SH-SY5Y (cell line): Measurements from ENCODE around the gene BRPF1.
A peak's percentile ranks its signal among the peaks of the same experiment; 100 is the strongest.

Experiments
- GATA2 ChIP-seq: IDR thresholded peaks from 2 replicates; pipeline ENCODE4 v1.6.1; 2011; ENCODE audit warnings: mild to moderate bottlenecking, low read depth, low read length
- GATA3 ChIP-seq: IDR thresholded peaks from 2 replicates; pipeline ENCODE4 v1.6.1; 2011; ENCODE audit warnings: low read depth, mild to moderate bottlenecking, low read length, moderate library complexity

Gene BRPF1

DNA sequence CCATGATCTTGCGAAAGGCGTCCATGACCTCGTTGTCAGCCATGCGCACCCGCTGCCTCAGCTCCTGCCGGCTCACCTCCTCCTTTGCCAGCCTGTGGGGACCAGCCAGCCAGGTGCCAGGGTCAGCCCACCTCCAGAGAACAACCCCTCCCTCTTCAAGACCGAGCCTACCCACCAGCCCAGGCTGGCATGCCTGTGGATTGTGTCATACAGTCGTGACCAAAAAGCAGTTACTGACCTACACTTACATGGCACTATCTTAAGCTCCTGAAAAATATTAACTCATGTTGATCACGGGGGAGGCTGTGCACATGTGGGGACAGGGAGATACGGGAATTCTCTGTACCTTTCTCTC is 48.9 kb downstream of the BRPF1 start:
- TF ChIP-seq GATA2 (no peak), GATA3 (no peak)

DNA sequence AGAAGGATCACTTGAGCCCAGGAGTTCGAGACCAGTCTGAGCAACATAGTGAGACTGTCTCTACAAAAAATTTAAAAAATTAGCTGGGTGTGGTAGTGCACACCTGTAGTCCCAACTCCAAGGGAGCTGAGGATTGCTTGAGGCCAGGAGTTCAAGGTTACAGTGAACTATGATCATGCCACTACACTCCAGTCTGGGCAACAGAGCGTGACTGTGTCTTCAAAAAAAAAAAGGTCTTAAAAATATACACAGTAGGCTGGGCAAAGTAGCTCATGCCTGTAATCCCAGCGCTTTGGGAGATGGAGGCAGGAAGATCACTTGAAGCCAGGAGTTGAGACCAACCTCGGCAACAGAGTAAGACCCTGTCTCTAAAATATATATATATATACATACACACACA is 49.4 kb downstream of the BRPF1 start:
- TF ChIP-seq GATA3: no peak
- TF ChIP-seq GATA2: no peak

DNA sequence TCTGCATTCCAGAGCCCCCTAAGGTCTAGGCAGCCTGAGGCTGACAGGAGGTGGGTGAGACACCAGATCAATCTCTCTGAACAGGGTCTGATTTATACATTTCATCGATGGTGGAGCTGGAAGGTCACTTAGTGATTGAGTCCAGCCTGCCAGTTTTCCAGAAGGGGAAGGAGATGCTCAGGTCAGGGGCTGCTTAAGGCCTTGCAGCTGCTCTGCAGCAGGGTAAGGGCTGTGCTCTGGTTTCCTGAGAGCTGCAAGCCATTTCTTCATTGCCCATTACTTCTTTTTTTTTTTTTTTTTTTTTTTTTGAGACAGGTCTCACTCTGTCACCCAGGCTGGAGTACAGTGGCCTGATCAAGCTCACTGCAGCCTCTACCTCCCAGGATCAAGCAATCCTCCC is 50.0 kb downstream of the BRPF1 start:
- TF ChIP-seq GATA3: no peak
- no peak for TF ChIP-seq GATA2

DNA sequence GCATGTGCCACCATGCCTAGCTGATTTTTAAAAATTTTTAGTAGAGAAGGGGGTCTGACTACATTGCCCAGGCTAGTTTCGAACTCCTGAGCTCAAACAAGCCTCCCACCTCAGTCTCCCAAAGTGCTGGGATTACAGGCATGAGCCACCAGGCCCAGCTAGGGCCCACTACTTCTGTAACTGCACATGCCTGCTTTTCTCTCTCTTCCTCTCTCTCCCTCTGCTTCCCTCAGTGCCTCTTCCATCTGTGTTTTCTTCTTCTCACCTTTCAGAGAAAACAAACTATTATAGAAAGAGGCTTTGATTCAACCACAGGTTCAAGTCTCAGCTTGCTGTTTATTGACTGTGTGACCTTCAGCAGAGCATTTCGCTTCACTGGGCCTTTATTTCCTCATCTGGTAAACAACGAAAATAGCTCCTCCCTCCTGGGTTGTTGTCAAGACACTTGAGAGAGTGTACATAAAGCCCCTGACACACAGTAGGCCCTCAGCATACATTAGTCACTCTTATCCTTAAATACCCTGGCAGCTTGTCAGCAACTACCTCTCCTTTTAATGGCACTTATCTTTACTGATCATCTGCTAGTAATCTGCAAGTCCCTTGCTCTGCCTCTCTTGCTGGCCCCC is 50.6 kb downstream of the BRPF1 start:
- TF ChIP-seq GATA2 (no peak), GATA3 (no peak)

DNA sequence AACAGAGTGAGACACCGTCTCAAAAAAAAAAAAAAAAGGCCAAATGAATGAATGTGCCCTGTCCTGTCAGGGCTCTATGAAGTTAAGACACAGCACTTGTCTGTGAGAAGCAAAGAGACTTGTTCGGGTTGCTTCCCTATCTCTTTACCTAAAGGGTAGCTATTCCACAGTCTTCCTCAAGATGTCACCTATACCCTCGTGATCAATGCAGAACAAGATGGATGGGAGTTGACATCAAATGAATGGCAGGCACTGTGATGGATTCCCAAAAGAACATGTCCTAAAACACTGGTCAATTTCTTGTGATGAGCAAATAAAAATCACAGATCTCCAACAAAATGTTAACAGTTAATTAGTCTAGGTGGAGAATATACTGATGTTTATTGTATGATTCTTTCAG is 51.2 kb downstream of the BRPF1 start:
- no peak for TF ChIP-seq GATA2
- no peak for TF ChIP-seq GATA3

DNA sequence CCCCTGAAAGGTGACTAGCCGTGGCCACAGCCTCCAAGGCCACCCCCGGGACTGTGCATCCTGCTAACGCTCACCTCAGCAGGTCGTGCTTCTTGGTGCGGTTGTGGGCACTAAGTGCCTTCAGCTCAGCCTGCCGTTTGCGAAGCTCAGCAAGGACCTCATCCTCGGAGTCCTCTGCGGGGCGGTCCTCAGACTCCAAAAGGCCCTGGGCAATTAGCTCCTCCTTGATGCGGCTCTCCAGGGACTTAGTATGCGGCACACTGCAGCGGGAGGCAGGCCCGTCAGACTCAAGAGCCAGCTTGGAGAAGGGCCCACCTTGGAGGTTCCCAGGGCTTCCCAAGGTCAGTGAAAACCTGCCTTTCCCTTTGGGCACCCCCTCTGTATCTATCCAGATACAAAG is 52.4 kb downstream of the BRPF1 start:
- TF ChIP-seq GATA2 (no peak), GATA3 (no peak)

DNA sequence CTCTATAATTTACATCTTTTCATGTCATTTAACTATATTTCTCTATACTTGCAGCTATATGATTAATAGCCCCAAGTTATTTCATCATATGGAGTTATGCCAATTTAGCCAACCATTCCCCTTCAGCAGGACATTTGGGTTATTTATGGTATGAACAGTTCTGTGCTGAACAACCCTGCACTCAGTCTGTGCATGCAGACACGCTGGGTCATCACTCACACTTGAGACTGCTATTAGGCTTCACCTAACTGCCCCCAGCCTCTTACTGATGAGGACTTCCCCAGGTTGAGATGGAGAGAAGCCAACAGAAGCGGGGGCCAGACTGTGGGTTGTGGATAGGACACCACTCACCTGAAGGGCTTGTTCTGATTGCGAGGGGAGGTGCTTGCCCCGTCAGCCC is 53.4 kb downstream of the BRPF1 start:
- TF ChIP-seq GATA3 (no peak), GATA2 (no peak)

DNA sequence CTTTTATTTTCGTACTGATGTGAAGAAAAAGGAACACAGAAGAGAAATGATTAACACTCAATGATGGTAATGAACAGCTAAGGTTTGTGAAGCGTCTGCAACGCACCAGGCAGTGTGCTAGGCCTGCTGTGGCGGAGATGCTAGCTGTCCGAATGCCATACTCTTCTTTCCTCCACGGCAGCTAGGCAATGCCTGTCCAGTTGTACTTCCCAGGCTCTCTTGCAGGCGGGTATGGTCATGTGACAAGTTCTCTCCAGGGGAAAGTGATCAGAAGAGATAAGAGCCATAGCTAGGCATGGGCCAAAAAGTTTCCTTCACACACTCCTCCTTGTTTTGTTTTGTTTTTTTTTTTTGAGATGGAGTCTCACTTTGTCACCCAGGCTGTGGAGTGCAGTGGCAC is 54.1 kb downstream of the BRPF1 start:
- TF ChIP-seq GATA2: peak; percentile 66
- no peak for TF ChIP-seq GATA3

DNA sequence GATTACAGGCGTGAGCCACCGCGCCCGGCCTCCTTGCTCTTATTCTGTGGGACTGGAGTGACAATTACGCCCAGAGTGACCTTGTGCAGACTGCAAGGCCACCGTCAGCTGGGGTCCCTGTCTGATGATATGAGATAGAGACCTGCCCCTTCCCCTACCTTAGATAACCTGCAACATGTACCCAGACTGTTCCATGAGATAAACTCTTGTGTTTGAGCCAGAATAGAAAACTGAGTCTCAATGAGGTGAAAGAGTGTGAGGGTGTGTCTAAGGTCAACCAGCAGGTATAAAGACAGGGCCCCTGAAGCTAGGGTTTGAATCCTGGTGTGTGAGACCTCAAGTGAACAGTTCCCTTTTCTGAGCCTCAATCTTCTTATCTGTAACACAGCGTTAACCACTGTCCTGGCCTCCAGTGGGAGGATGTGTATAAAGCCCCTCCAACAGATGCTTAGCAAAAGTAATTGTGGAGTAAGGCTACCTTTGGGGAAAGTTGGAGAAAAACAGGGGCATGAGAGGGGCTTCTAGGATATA is 54.7 kb downstream of the BRPF1 start:
- TF ChIP-seq GATA3 (no peak), GATA2 (no peak)

DNA sequence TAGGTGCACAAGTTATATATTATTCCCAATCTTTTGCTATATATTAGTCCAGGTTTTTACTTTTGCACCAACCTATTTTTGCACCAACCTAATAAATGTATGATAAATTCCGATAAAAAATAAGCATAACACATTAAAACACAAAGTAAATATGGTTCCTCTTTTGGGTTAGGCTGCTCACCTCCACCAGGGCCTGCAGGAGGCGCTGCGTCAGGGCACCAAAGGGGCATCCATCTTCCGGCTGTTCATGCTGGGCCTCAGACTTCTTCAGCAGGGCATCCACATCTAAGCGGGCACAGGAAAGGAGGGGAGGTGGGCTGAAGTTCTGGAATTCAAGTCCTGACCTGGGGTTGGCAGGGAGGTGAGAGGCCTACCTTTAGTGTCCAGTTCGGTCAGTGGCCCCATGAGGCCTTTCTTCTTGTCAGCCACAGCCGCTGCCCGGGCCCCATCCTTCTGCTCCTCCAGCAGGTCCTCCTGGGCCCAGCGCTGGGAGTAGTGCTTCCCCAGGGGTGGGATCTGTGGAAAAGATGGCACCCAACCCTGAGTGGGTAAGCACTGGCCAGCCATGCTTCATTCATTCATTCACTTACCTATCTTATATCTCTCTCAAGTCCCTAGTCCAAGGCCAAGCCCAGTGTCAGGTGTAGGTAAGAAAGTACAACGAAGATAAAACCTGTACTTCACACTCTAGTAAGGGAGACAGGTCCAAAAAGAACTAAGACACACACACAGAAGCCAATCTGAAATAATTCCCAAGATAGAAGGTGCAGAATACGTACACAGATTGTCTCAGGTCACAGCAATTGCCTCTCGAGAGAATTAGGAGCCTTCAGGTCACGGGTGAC is 55.5 kb downstream of the BRPF1 start:
- TF ChIP-seq GATA2 (no peak), GATA3 (no peak)

DNA sequence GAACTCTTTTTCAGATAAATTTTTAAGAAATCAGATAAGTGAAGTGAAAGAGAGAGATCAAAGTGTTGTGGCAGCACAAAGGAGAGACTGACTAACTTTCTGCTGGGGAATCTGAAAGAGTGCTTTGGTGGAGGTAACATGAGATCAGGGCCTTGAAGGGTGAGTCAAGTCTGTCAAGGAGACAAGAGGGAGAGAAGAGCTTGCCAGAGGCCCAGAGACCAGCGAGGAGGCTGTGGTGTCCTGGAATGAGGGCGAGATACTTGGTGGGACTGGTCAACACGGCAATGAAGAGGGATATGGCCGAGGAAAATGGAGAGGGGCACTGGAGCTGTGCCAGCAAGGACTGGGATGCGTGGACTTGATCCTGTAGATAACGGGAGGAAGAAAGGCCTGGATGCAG is 56.2 kb downstream of the BRPF1 start:
- TF ChIP-seq GATA2 (no peak), GATA3 (no peak)

DNA sequence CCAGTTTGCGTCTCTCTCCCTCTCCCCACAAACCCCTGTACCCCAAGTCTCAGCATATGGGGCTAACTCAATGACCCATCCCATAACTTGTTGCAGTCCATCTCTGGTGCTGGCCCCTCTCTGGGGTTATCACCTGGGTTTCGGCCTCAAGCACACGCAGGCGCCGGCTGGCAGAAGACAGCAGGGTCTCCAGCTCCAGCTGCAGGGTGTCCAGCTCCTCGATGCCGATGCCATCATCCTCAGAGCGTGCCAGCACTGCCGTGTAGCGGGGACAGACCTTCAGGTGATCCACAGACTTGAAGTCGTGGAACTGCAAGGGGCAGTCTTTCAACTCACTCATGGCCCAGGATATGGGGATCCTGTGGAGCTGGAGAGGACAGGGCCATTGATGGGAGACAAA is 59.6 kb downstream of the BRPF1 start:
- TF ChIP-seq GATA2: no peak
- TF ChIP-seq GATA3: no peak

DNA sequence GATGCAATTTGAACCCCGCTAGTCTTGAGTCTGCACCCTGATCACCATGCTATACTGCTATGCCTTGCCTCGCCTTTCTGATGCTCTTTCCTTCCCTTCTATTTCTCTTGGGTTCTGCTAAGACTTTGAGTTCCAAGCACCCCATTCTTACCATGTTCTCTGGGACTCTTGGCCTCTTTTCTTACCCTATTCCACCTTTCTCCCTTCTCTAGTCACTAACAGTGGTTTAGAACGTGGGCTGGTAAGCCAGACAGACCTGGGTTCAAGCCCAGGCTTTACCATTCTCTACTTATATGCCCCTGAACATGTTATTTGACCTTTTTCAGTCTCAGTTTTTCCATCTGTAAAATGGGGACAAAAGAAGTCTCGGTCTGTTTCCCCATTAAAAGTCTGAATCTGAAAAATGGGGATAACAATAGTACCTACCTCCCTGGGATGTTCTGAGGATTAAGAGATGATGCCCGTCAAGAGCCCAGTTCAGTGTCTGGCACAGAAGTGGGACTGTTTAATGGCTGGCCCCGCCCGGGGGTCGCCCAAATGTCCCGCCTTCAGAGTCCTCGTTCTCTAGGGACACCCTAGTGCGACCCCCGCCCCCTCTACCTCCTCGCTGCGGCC is 60.4 kb downstream of the BRPF1 start:
- TF ChIP-seq GATA3: no peak
- TF ChIP-seq GATA2: no peak

DNA sequence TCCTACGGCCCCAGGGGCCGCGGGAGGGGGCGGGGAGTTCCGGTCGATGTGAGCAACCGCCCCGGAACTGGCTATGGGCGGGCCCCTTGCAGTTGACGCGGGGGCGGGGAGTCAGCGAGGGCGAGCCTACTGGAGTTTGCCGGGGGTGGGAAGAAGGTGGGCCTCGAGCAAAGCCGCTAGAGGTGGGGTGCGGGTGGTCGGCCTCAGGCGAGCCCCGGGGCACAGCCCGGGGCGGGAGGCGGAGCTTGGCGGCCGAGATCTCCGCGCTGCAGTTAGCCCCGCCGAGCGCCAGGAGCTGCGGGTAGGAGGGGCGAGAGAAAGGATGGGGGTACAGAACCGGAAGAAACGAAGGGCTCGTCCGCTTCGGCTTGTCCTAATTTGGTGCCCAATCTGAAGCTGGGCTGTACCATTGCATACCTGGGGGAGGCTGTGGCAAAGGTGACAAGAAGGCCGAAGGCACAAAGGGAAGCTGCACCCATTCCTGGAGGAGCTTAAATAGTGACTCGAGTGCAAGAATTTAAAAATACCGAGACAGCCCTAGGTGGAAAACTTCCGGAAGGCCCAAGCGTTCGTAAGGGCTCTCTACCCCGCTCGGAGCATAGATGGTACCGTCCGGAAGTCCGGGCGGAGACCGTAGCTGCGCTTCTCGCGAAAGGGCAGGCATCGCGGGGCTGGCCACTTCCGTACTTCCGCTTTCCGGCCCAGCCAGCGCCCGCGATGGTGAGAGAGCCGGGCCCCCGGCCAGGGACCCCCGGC is 61.0 kb downstream of the BRPF1 start, which contains the start of the genes ARPC4 and TADA3:
Gene ARPC4 (plus strand): TSS at position 678 of the 756 bp plus-strand sequence. CDS start 40 bp downstream, at position 718.
Gene TADA3 (minus strand): TSS at position 69 of the 756 bp plus-strand sequence. CDS start 1,007 bp downstream, outside the sequence.
- no peak for TF ChIP-seq GATA3
- TF ChIP-seq GATA2: no peak
